ENCODE data around the gene KLC1. TPM values are rescaled to one million over a fixed set of nuclear protein-coding genes. Genes with fewer than 3 reads are reported as not detected.
A peak's percentile ranks its signal among the peaks of the same experiment; 100 is the strongest.

The KLC1 gene
- total RNA-seq, 1 donor from 2014 or later, result 171 TPM

GRCh38 chr14:103594265-103594664 is 34.7 kb upstream of the KLC1 start:
- no peak for TF ChIP-seq CTCF (IDR thresholded peaks at IDR 0.05)
- H3K27me3 ChIP-seq (ENCODE audit: low read depth), result no peaks in the 10 kb centered on the region
- H3K36me3 ChIP-seq, result peaks cover 22% of the 10 kb centered on the region
- ATAC-seq (peak in 1 of 2 donors; percentile 10), DNase-seq (no peak)
- no peaks in the 10 kb centered on the region for H3K9me3 ChIP-seq
- intact Hi-C loops (cut with DNase I), result no loop called here
- peaks cover 5% of the 10 kb centered on the region for H3K4me1 ChIP-seq
- no peak overlapping the region for H3K27ac ChIP-seq
- no peak overlapping the region for H3K4me3 ChIP-seq

GRCh38 chr14:103597623-103598377 is 31.2 kb upstream of the KLC1 start:
- DNase-seq (no peak), ATAC-seq (no peak)
- Histone ChIP-seq H3K27ac (no peak overlapping the region), H3K36me3 (no peaks in the 10 kb centered on the region), H3K9me3 (no peaks in the 10 kb centered on the region), H3K4me3 (no peak overlapping the region), H3K27me3 (ENCODE audit: low read depth) (no peaks in the 10 kb centered on the region), H3K4me1 (peaks cover 5% of the 10 kb centered on the region)
- TF ChIP-seq CTCF (IDR thresholded peaks at IDR 0.05), result no peak
- intact Hi-C loops (cut with DNase I), result no loop called here

- no peaks in the 10 kb centered on the region for H3K27me3 ChIP-seq (ENCODE audit: low read depth)
- no peak overlapping the region for H3K27ac ChIP-seq
- TF ChIP-seq CTCF (IDR thresholded peaks at IDR 0.05), result no peak
- no peaks in the 10 kb centered on the region for H3K36me3 ChIP-seq
- no peak overlapping the region for H3K4me3 ChIP-seq
- H3K4me1 ChIP-seq, result peaks cover 5% of the 10 kb centered on the region
- DNase-seq (no peak), ATAC-seq (no peak)
- intact Hi-C loops (cut with DNase I), result no loop called here
- no peaks in the 10 kb centered on the region for H3K9me3 ChIP-seq
Measured at GRCh38 chr14:103600503-103600902, 28.5 kb upstream of the KLC1 start.

- H3K27me3 ChIP-seq (ENCODE audit: low read depth), result no peaks in the 10 kb centered on the region
- no peaks in the 10 kb centered on the region for H3K36me3 ChIP-seq
- H3K4me1 ChIP-seq, result peaks cover 22% of the 10 kb centered on the region
- DNase-seq (no peak), ATAC-seq (no peak)
- H3K27ac ChIP-seq, result no peak overlapping the region
- H3K9me3 ChIP-seq, result no peaks in the 10 kb centered on the region
- no peak for TF ChIP-seq CTCF (IDR thresholded peaks at IDR 0.05)
- no peak overlapping the region for H3K4me3 ChIP-seq
- intact Hi-C loops (cut with DNase I), result no loop called here
Measured at GRCh38 chr14:103604620-103605019, 24.4 kb upstream of the KLC1 start.

- Histone ChIP-seq H3K27ac (no peak overlapping the region), H3K4me1 (peaks cover 22% of the 10 kb centered on the region), H3K4me3 (peak overlapping the region; percentile 33), H3K9me3 (peaks cover 10% of the 10 kb centered on the region), H3K27me3 (ENCODE audit: low read depth) (no peaks in the 10 kb centered on the region), H3K36me3 (no peaks in the 10 kb centered on the region)
- ATAC-seq, result peak; percentile 83 to 89
- peak; percentile 70 for DNase-seq
- intact Hi-C loops (cut with DNase I), result no loop called here
- TF ChIP-seq CTCF (IDR thresholded peaks at IDR 0.05), result peak; percentile 35
Measured at GRCh38 chr14:103606963-103607668, 21.9 kb upstream of the KLC1 start.

Data from lower lobe of right lung (tissue), 2 donors.